GM21360 (cell line): ENCODE data around the gene FAM90A26.
"Not testable (repeated sequence)": the region's sequence is repeated elsewhere in the genome, so short reads cannot be mapped to it uniquely, and the experiment has no call there.

Experiments
- ATAC-seq: cut with Tn5 transposase; IDR thresholded peaks from one replicate; pipeline ENCODE4 v1.9.1; 2021; ENCODE audit warnings: mild to moderate bottlenecking, moderate library complexity; ENCODE audit not compliant: unreplicated experiment

Gene FAM90A26

GRCh38 chr4:9155101-9155886 is 14.9 kb upstream of the FAM90A26 start:
- not testable (repeated sequence) for ATAC-seq

- ATAC-seq: not testable (repeated sequence)
Observed at GRCh38 chr4:9158392-9158791, 11.8 kb upstream of the FAM90A26 start.

- not testable (repeated sequence) for ATAC-seq
Observed at GRCh38 chr4:9160046-9160445, 10.2 kb upstream of the FAM90A26 start.

GRCh38 chr4:9165990-9166389 is 4.2 kb upstream of the FAM90A26 start:
- not testable (repeated sequence) for ATAC-seq

GRCh38 chr4:9210357-9210756 is 40.1 kb downstream of the FAM90A26 start, which contains the start of gene USP17L10:
Gene USP17L10, plus strand, starts transcription at chr4:9210657. Its CDS starts 0 bp downstream, at chr4:9210657.
- ATAC-seq: not testable (repeated sequence)

- not testable (repeated sequence) for ATAC-seq
Observed at GRCh38 chr4:9214701-9215100, 44.5 kb downstream of the FAM90A26 start.

- ATAC-seq: not testable (repeated sequence)
Observed at GRCh38 chr4:9215105-9215504, 44.9 kb downstream of the FAM90A26 start, which contains the start of gene USP17L11. Gene USP17L11, plus strand, starts transcription at chr4:9215405. Its CDS starts 0 bp downstream, at chr4:9215405.

- ATAC-seq: not testable (repeated sequence)
Observed at GRCh38 chr4:9219852-9220251, 49.6 kb downstream of the FAM90A26 start, which contains the start of gene USP17L12. Gene USP17L12, plus strand, starts transcription at chr4:9220152. Its CDS starts 0 bp downstream, at chr4:9220152.

GRCh38 chr4:9224596-9224995 is 54.4 kb downstream of the FAM90A26 start, which contains the start of gene USP17L13:
Gene USP17L13, plus strand, starts transcription at chr4:9224896. Its CDS starts 0 bp downstream, at chr4:9224896.
- not testable (repeated sequence) for ATAC-seq
